Fibroblast of pulmonary artery (primary cell): ENCODE measurements around the gene GFRA1.

Experiments
- DNase-seq: peaks from one replicate; pipeline ENCODE4 v3.0.0-alpha.2; 2010; ENCODE audit warnings: low read depth
- H3K4me3 ChIP-seq: replicated peaks from 2 replicates; pipeline ENCODE4 v1.5.1; 2011; ENCODE audit warnings: low read depth, mild to moderate bottlenecking, control low read depth, low read length, moderate library complexity
- CTCF ChIP-seq: IDR thresholded peaks from 2 replicates; pipeline ENCODE4 v1.5.1; 2011; ENCODE audit warnings: mild to moderate bottlenecking, control low read depth, low read length, inconsistent platforms; ENCODE audit errors: missing control alignments

Gene GFRA1

GRCh38 chr10:116115036-116115641 lies 157.9 kb downstream of the GFRA1 start:
- H3K4me3 ChIP-seq, result no peak overlapping the region
- TF ChIP-seq CTCF, result no peak
- no peak for DNase-seq

DNA sequence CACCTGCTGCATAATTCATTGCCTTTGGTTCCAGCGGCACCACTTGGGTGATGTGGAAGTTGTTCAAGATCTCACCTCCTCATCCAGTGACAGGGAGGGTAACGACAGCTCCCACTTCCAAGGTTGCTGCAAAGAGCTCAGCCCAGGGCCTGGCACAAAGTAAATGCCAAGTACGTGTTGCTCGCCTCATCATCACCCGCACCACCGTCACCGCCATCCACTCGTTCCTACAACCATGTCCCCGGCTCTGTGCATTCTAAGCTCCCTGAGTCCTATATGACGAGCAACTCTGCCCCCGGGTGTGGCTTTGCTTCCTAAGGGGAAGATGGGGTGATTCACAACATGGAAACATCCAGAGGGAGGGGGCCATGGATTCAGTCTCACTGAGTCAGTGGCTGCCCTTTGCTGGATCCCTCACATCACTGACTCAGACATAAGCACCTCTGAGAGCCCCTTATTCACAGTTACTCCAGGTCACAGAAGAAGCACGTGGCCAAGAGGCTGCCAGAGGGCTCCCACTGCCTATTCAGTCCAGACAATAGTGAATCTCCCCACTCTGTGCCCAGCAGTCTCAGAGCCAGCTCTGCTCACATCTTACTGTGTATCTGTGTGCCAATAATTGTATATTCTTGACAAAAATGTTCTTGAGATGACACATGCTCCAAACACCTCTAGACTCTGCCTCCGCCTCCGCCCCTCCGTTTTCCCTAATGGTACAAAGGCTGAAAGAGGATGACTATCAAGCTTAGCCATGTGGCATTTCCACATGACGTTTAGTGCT lies 159.1 kb downstream of the GFRA1 start:
- no peak for TF ChIP-seq CTCF
- H3K4me3 ChIP-seq, result no peak overlapping the region
- no peak for DNase-seq

DNA sequence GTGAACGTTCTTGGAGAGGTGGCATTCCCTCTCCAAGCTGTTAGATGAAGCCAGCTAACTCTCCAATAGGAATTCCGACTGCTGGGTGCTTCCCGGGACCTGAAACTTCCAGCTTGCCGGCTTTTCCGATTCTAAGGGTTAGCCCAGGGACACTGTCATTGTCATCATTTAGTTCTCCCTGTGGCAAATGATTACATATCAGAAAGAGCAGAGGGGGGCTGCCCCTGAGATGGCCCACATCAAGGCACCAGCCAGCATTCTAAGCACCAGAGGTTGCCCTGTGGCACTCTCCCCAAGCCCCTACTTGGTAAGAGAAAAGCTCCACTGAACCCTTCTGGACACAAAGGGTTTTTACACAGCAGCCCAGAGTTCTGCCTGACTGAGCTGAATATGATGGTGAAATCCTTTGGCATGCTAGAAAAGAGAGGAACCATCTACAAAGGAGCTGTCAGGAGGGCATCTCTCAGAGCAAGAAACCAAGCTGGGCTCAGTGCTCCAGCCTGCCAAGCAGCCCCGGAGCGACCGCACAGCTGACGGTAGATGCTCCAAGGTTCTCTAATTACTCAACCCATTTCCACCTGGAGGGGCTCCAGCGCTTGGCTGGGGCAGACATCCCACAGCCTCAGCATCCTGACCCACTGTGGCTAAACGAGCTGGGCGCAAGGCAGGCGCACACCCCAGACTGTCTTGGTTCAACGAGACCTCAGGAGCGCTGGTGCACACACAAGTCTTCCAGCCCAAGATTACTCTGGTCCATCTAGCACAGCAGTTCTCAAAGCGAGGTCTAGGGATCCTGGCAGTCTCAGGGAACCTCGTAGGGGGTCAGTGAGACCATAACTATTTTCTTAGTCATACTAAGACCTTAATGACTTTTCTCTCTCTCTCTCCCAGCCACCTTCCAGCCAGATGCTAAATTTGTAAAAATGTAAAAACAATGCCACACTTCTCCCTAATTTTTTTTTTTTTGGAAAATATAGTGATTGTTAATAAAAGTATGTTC lies 160.5 kb downstream of the GFRA1 start:
- DNase-seq, result no peak
- no peak for TF ChIP-seq CTCF
- H3K4me3 ChIP-seq, result no peak overlapping the region

- DNase-seq, result no peak
- H3K4me3 ChIP-seq, result no peak overlapping the region
- no peak for TF ChIP-seq CTCF
Observed at GRCh38 chr10:116111483-116112095, 161.4 kb downstream of the GFRA1 start.

DNA sequence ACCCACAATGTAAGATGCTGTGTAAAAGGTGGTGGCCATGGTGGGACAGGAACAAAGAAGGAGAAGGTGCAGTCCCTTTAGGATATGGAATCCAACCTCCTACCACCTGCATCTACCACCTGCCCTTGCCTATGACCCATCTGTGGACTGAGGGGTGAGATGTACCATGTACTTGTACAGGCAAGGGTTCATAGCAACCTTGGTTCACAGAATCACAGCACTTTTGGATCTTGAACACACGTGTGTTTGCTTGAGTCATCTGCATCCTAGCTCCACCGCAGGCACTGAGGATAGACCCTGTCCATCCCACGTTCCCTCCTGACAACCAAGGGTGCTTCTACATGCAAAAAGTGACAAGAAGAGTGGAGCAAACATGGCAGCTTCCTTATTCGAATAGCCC lies 162.3 kb downstream of the GFRA1 start:
- no peak overlapping the region for H3K4me3 ChIP-seq
- no peak for TF ChIP-seq CTCF
- no peak for DNase-seq

GRCh38 chr10:116109881-116110280 lies 163.1 kb downstream of the GFRA1 start:
- no peak for DNase-seq
- no peak for TF ChIP-seq CTCF
- no peak overlapping the region for H3K4me3 ChIP-seq
